ENCODE measurements around the gene TMEM132E.

The TMEM132E gene

DNA sequence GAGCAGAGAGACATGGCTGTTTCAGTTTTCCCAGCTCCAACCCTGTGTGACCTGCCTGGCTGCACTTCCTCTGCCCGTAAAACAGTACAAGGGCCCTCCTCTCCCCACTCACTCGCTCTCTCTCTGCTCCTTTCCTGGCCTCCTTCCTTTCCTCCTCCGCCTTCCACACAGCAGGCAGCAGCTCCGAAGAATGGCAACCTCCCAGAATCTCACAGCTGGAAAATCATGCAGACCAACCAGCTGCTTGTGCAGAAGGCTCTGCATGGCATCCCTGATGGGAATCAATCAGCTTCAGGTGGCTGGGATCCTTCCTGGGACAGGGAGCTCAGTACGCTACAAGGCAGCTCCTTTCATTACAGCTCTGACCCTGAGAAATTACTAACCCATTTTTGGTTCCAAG is 27.4 kb downstream of the TMEM132E start:
- no peak for DNase-seq

DNA sequence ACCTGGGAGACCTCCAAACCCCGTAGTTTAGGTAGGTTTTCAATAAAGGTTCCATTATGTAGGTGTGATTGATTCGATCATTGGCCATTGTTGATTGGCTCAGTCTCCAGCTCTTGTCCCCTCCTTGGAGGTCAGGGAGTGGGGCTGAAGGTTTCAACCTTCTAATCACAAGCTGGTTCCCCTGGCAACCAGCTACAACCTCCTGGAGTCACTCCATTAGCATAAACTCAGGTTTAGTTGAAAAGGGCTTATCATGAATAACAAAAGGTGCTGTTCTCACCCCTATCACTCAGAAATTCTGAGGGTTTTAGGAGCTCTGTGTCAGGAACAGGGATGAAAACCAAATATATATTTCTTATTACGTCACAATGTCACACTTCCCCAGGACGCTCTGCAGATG is 28.5 kb downstream of the TMEM132E start:
- DNase-seq: no peak

DNA sequence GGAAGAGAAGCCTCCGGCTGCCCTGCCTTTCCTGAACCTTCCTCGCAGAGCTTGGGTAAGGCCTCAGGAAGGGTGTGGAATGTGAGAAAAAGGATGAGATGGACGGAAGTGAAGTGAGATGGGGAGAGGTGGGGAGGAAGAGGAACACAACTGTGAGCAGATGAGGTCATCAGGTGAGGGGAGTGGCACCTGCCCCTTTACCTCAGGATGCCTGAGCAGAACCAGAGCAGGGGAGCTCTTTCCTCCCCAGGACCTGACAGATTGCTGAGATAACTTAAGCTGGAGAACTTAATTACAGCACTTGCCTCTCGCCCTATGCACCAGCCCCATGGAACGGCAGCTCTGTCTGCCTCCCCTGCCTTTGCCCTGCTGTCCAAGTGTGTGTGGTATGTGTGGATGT is 29.8 kb downstream of the TMEM132E start:
- DNase-seq: no peak

DNA sequence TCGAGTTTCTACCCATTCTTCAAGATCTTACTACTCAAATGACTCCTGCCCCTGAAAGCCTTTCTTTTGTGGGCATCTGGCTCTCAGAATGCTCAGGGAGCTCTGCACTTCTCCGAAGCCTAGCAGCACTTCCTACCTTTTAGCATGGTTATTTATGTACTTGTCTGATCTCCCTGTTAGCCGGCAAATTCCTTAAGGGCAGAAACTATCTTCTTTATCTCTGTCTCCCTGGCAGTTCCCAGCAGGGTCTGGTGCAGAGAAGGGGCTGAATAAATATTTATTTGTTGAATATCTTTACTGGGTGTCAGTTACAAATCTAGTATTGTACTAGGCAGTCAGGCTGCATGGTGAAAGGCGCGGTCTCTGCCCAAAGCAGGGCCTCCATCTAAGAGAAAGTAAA is 30.7 kb downstream of the TMEM132E start:
- DNase-seq: no peak

DNA sequence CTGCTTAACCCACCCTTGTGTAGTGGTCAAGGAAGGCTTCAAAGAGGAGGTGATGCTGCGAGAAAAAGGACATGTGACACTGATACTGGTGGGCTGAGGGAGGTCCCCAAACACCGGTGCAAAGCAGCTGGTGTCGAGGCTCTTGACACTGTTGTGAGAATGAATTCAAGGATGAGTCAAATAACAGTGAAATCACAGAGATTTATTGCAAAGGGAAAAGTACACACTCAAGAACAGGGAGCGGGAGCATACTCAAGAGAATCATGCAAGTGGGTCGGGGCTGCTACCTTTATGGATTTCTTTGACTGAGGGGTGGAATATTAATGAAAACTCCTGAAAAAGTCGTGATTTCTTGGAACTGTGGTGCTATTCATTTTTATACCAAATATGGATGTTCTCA is 31.1 kb downstream of the TMEM132E start:
- no peak for DNase-seq

DNA sequence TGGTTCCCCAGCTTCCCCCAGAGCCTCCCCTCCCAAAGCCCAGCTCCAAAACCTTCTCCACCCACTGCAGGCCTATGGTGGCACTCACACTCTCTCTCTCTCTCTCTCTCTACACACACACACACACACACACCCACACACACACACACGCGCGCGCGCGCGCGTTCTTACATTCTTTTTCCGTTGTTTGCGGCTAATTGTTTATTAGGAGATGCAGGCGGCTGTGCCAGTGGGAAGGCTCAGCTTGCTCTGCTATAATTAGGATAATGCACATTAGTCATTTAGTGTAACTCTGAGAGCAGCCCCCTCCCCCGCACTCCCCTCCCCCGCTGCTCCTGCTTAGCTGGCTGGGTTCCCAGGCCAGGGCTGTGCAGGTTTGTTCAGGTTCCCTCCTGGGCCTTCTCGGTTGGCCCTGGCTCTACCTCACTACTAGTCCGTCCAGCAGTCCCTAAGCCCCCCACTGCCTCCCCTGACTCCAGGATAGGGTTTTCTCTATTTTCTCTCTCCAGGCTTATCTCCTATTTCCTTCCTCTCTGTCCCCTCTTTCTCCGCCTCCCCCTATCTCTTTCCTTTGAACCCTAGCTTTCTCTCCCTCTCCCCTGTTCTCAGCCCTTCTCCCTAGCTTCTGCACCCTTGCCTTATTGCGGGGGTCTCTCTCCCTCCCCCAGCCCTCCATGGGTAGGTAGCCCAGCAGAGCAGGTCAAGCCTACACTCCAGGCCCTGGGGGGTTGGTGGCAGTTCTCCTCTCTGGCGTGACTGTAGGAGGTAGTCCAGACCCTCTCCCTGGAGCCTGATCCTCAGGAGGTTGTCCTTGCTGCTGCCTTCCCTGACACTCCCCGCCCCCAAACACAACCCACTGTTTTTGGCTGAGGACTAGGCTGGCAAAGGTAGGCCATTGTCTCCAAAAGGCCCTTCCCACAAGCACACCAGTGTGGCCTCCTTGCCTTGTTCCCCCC is 34.0 kb downstream of the TMEM132E start:
- no peak for DNase-seq

DNA sequence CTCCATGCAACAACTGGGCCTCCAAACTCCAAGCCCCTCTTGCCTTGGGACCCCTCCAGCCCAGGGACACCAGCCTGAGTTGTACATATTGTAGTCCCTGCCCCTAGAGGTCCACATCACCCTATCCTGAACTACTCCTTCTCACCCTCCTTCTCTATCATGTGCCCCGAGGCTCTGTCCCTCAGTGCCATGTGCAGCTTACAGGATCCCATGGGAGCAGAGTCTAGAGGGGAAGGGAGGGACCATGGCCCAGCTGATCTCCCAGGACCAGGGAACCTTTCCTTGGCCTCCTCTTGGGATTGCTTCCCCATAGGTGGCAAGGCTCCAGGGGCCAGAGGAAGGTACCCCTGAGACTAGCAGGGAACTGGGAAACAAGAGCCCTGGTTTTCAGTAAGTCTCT is 35.3 kb downstream of the TMEM132E start:
- no peak for DNase-seq

DNA sequence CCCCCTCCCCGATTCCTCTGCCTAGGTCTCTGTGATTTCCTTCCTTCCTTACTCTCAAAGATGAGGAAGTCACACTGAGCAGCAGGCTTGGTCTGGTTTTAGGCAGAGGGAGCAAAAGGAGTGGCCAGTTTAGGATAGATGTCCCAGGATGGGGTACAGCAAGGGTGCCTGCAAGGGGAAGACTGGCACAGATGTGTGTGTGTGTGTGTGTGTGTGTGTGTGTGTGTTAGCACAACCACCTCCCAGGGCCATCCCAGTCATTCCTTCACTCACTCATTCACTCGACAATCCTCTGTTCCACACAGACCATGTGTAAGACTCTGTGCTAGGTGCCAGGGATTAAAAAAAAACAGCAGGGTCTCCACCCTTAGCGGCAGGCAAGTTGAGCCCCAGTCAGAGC is 35.9 kb downstream of the TMEM132E start:
- no peak for DNase-seq

DNA sequence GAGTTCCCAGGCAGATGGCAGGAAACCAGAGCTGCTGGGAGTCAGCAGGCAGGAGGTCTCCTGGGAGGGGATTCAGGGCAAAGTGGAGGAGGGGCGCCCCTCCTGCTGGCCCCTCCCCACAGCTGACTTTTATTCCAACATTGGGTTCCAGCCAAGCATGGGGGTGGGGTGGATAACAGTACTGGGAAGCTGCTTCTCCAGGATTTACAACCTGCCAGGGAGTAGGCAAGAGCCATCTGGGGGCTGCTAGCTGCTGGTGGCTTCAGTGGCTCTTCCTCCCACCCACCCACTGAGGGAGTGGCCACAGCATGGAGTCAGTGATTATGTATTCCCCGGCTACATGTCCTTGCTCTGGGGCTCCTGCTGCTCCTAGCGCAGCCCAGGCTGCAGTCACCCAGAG is 36.8 kb downstream of the TMEM132E start:
- DNase-seq: no peak

DNA sequence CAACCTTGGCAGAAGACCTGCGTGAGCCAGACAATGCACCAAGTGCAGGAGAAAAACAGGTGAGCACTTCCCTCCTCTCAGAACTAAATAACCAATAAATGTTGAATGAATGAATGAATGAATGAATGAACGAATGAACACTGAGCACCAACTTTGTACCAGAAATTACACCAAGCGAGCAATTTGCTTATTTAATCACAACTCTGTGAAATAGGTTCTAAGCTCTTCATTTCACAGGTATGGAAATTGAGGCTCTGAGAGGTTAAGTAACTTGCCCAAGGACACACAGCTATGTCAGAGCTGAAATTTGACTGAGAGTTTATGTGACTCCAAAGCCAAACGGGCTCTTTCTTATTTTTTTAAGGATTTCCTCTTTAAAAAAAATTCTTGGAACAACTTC is 38.0 kb downstream of the TMEM132E start:
- no peak for DNase-seq

DNA sequence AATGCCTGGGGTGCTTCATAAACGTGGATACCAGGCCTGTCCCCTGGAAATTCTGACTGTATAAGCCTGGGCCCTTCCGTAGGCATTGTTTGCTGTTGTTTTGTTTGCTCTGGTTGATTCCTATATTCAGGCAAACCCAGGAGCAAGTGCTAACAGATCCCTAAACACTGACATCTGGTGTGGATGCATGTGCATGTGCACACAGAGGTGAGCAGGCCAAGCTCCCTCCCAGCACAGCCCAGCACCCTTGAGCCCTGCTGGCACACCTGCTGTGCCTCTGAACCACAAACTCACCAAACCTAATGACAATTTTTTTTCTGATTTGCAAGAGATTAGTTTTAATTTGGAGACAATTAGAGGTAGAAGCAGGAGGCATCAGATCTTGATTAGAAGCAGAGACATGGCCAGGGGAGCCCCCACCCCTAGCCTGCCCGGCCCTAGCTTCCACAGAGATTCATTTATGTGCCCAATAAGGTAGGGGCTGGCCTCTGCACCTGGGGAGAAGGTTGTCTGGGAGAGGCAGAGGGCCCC is 40.4 kb downstream of the TMEM132E start:
- no peak for DNase-seq

DNA sequence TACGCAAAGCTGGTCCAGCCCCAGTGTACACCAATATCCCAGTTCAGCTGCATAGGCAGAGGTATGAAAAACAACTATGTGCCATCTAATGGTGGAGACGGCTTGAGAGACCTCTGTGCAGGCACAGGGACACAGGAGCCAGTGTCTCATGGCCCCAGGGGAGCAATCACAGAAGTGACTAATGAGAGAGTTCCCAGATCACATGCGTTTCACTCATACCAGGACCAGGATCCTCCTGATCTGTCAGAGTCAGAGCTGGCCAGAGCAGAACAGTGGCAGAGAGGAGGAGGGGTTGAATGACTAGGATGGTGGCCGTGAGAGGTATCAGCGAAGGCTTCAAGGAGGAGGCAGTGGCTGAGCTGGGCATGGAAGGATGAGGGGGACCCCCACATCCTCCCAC is 41.1 kb downstream of the TMEM132E start:
- no peak for DNase-seq

DNA sequence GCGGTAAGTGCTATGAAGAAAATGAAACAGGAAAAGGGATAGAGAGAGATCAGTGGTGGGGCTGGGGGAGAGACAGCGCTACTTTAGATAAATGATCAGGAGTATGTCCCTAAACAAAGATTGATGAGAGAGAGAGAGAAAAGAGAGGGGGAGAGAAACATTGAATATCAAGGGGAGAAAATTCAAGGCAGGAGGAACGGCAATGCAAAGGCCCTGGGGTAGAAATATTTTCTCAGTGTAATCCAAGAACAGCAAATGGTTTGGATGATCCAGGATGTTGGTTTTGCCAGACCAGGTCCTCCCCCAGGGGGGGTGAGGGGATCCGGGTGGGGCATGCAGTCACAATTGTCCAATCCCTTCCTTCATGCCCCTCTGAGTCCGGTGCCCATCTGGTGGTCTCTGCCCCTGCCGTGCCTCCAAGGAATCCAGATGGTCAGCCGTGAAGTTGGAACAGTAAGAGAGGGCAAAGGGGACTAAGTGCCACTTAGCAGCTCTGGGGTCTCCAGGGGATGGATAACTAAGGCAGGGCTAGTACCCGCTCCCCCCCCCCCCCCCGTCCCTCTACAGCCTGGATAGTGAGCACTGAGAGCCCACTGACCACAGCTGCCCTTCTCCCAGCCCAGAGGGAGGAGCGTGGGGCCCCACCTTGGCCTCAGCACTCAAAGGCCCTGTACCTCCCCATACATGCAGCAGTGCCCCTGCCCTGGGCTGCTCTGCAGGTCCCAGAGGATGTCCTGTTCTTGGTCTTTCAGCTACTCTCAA is 43.7 kb downstream of the TMEM132E start:
- no peak for DNase-seq

DNA sequence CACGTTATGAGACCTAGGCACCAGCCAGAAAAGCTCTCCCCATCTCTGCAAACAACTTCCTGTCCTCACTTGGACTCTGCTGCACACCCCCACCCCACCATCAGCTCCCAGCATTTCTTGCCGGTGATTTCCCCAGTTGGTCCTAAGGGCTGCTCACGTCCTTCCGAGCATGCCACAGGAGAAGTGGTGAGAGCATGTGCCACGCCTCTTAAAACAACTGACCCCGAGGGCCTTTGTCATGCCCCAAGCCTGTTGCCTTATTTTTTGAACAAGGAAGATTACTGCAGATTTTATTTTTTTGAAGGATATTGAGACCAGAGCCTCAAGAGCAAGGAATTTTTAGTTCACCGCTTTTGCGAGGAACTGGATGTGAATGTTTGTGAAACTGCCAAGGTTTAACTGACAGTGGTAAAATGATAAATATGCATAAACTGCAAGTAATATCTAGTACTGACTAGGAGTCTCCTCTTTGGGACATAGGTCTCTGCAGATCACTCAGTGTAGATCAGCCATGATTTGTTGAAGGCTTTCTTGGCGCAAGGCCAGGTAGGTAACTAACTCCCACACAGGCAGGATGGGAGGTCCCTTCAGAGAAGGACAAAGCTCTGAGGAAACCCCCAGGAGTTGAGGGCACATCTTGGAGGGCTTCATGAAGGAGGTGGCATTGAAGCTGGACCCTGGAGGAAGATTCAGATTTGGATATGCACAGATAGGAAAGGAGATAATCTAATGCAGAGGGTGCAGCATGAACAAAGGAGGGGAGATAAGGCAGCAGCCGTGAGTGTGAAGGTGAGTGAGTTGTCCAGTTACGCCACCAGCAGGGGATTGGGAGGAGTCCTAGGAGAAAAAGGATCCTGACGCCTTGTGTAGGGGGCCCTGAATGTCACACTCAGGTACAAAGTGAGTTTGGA is 44.7 kb downstream of the TMEM132E start:
- no peak for DNase-seq

DNA sequence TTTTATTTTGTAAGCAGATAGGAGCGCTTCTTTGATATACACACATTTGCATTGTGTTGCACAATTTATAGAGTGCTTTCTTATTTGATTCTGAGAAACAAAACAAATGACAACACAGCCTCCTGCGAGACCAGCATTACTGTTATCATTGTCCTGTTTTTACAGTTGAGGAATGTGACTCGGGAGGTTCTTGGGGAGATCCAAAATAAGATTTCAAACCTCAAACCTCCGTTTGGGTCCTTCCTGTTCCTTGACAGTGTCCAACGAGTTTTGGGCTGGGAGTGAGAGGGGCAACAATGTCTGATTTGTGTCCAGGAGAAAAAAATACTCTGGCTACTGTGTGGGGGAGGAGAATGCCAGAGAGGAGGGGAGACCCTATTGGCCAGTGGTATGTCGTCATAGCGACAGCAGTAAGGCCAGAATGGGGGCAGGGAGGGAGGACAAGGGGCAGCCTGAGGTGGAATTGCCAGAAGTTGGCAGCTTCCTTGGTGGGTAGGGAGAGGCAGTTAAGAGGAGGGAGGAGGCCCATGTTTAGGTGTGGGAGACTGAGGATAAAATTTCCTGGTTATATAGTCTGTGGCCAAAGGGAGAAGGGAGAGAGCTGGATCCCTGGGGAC is 45.5 kb downstream of the TMEM132E start:
- DNase-seq: no peak

DNA sequence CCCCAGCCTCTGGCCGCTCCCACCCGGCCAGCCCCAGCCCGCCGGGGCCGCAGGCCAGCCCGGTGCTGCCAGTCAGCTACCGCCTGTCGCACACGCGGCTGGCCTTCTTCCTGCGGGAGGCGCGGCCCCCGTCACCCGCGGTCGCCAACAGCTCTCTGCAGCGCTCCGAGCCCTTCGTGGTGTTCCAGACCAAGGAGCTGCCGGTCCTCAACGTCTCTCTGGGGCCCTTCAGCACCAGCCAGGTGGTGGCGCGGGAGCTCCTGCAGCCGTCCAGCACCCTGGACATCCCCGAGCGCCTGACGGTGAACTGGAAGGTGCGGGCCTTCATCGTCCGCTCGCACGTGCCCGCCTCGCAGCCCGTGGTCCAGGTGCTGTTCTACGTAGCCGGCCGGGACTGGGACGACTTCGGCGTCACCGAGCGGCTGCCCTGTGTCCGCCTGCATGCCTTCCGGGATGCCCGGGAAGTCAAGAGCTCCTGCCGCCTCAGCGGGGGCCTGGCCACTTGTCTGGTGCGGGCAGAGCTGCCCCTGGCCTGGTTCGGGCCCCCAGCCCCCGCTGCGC is 46.8 kb downstream of the TMEM132E start:
- DNase-seq: no peak

DNA sequence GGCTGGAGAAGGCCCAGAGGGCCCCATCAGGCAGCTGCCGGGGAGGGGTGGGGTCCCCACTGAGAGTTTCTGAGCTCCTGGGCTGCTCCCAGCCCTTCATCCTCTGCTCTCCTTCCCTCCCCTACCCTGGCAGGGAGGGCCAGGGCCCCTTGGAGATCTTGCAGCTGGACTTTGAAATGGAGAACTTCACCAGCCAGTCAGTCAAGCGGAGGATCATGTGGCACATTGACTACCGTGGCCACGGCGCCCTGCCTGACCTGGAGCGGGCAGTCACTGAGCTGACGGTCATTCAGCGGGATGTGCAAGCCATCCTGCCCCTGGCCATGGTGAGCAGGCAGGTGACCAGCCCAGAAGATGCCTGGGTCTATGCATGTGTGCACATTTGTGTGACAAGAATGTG is 49.5 kb downstream of the TMEM132E start:
- no peak for DNase-seq

DNA sequence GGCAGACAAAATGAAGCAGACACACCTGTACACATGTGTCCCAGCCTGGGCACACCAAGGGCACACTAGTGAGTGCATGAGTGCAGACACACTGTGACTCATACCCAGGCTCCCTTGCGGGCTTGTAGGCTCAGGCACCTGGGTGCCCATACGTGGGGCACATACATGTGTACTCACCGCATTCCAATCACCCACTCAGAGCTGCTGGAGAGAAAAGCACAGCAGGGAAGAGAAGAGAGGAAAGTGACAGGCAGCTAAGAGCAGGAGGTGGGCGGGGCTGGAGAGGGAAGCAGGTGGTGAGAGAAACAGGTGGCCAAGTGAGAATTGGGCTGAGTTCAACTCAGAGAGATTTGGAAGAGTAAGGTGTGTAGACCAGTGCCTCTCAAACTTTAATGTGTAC is 54.0 kb downstream of the TMEM132E start:
- DNase-seq: no peak

DNA sequence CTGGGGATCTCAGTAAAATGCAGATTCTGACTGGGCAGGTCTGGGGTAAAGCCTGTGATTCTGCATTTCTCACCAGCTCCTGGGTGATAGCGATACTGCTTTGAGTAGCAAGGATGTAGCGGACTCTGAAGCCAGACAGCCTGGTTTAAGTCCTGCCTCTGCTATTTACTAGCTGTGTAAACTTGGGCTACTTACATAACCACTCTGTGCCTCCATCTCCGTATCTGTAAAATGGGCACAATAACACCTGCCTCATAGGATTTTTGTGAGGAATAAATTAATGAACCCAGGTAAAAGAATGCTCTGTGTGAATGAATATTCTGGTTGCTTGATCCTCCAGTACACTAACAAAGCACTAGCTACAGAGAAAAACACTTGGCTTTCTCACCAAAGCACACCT is 54.4 kb downstream of the TMEM132E start:
- no peak for DNase-seq

DNA sequence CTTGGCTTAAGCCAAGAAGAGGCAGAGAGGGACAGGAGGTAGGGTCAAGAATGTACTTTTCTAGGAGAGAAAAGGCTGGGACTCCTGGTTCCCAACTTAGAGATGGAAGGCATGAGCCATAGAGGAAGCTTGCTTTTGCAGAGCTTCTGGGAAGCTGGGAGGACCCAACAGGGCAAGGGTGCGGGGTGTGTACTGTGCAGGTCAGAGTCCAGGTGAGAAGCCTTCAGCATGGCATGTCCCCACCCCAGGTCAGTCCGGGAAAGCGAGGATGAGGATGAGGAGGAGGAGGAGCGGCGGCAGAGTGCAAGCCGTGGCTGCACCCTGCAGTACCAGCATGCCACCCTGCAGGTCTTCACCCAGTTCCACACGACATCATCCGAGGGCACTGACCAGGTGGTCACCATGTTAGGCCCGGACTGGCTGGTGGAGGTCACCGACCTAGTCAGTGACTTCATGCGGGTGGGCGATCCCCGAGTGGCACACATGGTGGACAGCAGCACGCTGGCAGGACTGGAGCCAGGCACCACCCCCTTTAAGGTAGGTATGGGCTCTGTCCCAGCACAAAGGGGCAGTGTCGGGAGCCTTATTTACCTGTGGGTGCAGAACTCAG is 55.3 kb downstream of the TMEM132E start:
- DNase-seq: no peak

DNA sequence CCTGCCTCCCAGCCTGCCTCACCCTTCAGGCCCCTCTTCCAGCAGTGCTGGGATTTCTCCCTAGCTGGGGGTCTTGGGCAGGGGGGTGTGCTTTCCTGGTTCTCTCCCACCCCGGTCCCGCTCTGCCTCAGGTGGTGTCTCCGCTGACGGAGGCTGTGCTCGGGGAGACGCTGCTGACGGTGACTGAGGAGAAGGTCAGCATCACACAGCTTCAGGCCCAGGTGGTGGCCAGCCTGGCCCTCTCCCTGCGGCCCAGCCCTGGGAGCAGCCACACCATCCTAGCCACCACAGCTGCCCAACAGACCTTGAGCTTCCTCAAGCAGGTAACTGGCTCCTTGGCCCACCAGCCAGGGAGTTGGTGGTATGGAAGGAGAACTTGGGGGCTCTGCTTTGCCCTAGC is 56.5 kb downstream of the TMEM132E start:
- DNase-seq: no peak

All from amniotic stem cell (primary cell).